Measurements from ENCODE around the gene SLC2A1.

The SLC2A1 gene

GRCh38 chr1:42990757-42991346, 32.2 kb upstream of the SLC2A1 start:
- peaks cover 3% of the 10 kb centered on the region for H3K4me1 Mint-ChIP-seq
- H3K4me3 Mint-ChIP-seq = no peak overlapping the region
- H3K27me3 Mint-ChIP-seq = no peaks in the 10 kb centered on the region
- ATAC-seq = no peak
- no peak overlapping the region for H3K27ac Mint-ChIP-seq
- DNase-seq = no peak
- peaks cover 5% of the 10 kb centered on the region for H3K36me3 Mint-ChIP-seq (ENCODE audit: low read depth)
- H3K9me3 Mint-ChIP-seq = peaks cover 4% of the 10 kb centered on the region

- Mint-ChIP-seq H3K9me3 (no peaks in the 10 kb centered on the region), H3K36me3 (ENCODE audit: low read depth) (no peaks in the 10 kb centered on the region), H3K27me3 (no peaks in the 10 kb centered on the region), H3K4me1 (no peaks in the 10 kb centered on the region), H3K27ac (no peak overlapping the region), H3K4me3 (no peak overlapping the region)
- DNase-seq = no peak
- ATAC-seq = no peak
Observed at GRCh38 chr1:42983693-42984092, 25.0 kb upstream of the SLC2A1 start.

DNA sequence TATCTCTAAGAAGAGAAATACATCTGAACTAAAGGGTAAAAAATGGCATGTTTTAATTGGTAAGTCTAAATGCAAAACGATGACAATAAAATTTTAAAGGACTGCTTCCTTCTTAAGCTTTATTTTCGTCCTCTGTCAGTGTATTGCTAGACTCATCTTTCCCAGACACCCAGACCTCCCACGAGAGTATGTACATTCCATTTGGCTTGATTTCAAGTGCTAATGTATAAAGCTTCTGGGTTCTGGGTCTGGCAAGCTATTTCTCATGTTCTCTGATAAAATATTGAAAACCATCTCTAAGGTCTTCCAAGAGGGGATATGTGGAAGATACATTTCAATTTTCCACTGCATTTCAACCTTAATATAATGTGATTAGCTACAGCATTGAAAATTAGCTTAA, 24.6 kb upstream of the SLC2A1 start:
- no peak overlapping the region for H3K4me3 Mint-ChIP-seq
- DNase-seq (no peak), ATAC-seq (no peak)
- no peaks in the 10 kb centered on the region for H3K27me3 Mint-ChIP-seq
- no peak overlapping the region for H3K27ac Mint-ChIP-seq
- H3K4me1 Mint-ChIP-seq = no peaks in the 10 kb centered on the region
- no peaks in the 10 kb centered on the region for H3K36me3 Mint-ChIP-seq (ENCODE audit: low read depth)
- no peaks in the 10 kb centered on the region for H3K9me3 Mint-ChIP-seq

DNA sequence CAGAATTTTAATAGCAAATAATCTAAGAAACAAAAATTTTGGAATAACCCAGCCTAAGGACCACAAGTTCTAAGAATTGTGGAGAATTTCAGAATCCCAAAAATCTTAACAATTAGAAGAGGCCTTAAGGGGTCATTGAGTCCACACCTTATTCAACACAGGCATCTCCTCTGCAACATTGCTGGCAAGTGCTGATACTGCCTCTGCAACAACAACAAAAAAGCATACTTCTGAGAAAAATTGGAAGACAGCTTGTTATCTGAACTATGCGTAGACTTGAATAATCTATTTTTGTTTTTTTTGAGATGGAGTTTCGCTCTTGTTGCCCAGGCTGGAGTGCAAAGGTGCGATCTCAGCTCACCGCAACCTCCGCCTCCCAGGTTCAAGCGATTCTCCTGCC, 24.0 kb upstream of the SLC2A1 start:
- ATAC-seq (no peak), DNase-seq (no peak)
- no peak overlapping the region for H3K27ac Mint-ChIP-seq
- H3K9me3 Mint-ChIP-seq = no peaks in the 10 kb centered on the region
- H3K27me3 Mint-ChIP-seq = no peaks in the 10 kb centered on the region
- no peaks in the 10 kb centered on the region for H3K4me1 Mint-ChIP-seq
- H3K36me3 Mint-ChIP-seq (ENCODE audit: low read depth) = no peaks in the 10 kb centered on the region
- H3K4me3 Mint-ChIP-seq = no peak overlapping the region

DNA sequence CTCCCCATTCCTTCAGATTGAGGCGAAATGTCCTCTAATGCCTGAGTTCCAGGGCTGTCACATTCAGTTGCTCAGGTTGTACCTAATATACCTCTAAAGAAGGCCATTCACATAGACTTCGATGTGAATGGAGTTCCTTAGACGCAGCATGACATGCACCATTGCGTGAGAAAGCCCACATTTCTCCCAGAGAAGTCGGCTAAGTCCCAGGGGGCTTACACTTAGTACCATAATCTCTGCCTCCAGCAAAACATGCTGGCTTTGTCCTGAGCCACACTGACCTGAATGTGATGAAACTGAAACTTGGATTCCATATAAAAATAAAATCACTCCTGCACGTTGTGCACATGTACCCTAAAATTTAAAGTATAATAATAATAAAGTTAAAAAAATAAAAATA, 23.2 kb upstream of the SLC2A1 start:
- ATAC-seq (no peak), DNase-seq (no peak)
- Mint-ChIP-seq H3K27me3 (no peaks in the 10 kb centered on the region), H3K9me3 (no peaks in the 10 kb centered on the region), H3K27ac (no peak overlapping the region), H3K4me1 (no peaks in the 10 kb centered on the region), H3K4me3 (no peak overlapping the region), H3K36me3 (ENCODE audit: low read depth) (no peaks in the 10 kb centered on the region)

DNA sequence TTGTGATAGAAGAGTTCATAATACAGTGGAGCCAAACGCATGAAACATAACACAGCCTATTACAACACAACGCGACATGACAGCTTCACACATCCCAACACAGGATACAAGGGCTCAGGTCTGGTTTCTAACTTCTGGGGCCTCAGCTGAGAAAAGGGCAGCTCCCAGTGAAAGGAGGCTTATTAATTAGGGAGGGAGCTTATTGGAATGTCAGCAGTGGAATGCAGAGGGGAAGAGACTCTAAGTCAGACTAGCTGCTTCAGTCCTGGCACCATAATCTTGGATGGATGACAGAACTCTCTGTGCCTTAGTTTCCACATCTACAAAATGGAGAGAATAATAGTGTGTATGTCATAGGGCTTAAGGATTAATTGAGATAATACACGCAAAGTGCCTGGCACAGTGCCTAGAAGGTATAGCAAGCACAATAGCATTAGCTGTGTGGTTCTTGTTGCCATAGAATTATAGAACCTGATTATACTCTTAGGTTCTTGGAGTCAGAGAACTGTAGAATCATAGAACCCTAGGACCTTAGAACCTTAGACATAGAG, 22.7 kb upstream of the SLC2A1 start:
- no peaks in the 10 kb centered on the region for H3K4me1 Mint-ChIP-seq
- DNase-seq (no peak), ATAC-seq (no peak)
- H3K9me3 Mint-ChIP-seq = no peaks in the 10 kb centered on the region
- no peaks in the 10 kb centered on the region for H3K36me3 Mint-ChIP-seq (ENCODE audit: low read depth)
- H3K27ac Mint-ChIP-seq = no peak overlapping the region
- no peak overlapping the region for H3K4me3 Mint-ChIP-seq
- H3K27me3 Mint-ChIP-seq = no peaks in the 10 kb centered on the region

DNA sequence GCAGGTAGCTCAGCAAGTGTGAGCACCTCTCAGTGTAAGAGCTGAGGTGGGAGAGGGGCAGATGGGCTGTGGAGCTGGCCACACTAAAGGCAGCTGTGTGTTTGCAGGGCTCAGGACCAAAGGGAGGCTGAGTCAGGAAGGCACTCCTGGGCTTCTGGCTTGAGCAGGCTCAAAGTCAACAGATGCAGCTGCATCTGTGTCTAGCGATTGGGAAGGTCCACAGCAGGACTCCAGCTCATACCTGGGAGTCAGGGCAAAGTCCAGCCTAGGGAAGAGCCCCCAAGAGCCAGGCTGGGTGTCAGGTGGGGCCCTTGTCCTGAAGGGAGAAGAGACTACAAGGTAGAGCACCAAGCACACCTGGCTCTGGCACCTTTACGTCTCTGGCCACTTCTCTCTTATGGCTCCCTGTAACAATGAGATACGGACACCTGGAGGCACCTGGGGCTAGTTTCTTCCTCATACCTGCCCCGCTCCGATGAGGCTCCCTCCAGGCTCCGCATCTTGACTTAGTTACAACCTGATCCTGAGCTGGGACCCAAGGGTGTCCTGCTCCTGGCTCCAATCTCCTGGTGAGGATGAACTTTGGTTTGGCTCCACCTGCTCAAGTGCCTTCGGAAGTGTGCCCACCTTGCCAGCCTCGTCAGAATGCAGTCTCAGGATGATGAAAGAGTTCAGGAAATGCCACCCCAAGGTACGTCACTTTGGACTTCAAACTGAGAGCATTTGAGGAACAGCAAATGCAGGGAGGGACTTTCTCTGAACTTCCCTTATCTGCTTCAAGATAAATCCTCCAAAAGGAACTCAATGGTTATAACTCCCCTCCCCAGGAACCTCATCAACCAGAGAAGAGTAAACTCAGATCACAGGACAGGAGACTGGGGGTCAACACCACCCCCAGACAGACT, 21.5 kb upstream of the SLC2A1 start:
- Mint-ChIP-seq H3K27ac (no peak overlapping the region), H3K4me3 (no peak overlapping the region), H3K9me3 (no peaks in the 10 kb centered on the region), H3K4me1 (no peaks in the 10 kb centered on the region), H3K36me3 (ENCODE audit: low read depth) (no peaks in the 10 kb centered on the region), H3K27me3 (no peaks in the 10 kb centered on the region)
- ATAC-seq (no peak), DNase-seq (no peak)

DNA sequence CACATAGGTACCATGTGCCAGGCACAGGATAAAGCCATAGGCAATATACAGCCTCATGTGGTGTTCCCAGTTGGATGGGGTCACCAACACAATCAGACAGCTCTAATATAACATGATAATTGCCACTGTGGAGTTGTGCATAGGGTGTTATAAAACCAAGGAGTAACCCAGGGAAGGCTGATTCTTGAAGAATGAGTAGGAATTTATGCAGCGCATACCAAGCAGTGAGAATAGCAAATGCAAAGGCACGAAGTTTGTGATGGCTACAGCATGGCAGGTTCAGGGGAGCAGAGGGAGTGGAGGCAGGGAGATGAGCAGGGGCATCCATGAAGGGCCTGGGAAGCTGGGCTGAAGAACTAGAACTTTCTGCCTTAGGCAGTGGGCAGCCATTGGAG, 20.4 kb upstream of the SLC2A1 start:
- no peak overlapping the region for H3K27ac Mint-ChIP-seq

GRCh38 chr1:42978317-42979035, 19.8 kb upstream of the SLC2A1 start:
- ATAC-seq = no peak
- no peak overlapping the region for H3K4me3 Mint-ChIP-seq
- H3K27ac Mint-ChIP-seq = no peak overlapping the region
- no peak for DNase-seq
- no peaks in the 10 kb centered on the region for H3K4me1 Mint-ChIP-seq
- H3K9me3 Mint-ChIP-seq = no peaks in the 10 kb centered on the region
- no peaks in the 10 kb centered on the region for H3K27me3 Mint-ChIP-seq
- no peaks in the 10 kb centered on the region for H3K36me3 Mint-ChIP-seq (ENCODE audit: low read depth)

More for the DNA sequence above, 20.4 kb upstream of the SLC2A1 start:
- ATAC-seq (no peak), DNase-seq (no peak)
- no peaks in the 10 kb centered on the region for H3K36me3 Mint-ChIP-seq (ENCODE audit: low read depth)
- H3K4me1 Mint-ChIP-seq = no peaks in the 10 kb centered on the region
- H3K27me3 Mint-ChIP-seq = no peaks in the 10 kb centered on the region
- H3K4me3 Mint-ChIP-seq = no peak overlapping the region
- no peaks in the 10 kb centered on the region for H3K9me3 Mint-ChIP-seq

DNA sequence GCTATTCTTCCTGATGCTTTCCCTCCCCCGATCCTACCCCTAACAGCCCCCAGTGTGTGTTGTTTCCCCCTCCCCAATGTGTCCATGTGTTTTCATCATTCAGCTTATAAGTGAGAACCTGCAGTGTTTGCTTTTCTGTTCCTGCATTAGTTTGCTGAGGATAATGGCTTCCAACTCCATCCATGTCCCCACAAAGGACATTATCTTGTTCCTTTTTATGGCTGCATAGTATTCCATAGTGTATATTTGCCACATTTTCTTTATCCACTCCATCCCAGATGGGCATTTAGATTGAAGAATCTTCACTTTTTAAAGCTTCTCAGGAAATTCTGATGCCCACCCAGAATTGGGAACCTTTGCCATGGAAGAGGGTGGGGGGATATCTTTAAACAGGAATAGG, 19.0 kb upstream of the SLC2A1 start:
- no peak for DNase-seq
- H3K27me3 Mint-ChIP-seq = no peaks in the 10 kb centered on the region
- H3K36me3 Mint-ChIP-seq (ENCODE audit: low read depth) = no peaks in the 10 kb centered on the region
- no peak for ATAC-seq
- no peaks in the 10 kb centered on the region for H3K9me3 Mint-ChIP-seq
- H3K4me3 Mint-ChIP-seq = no peak overlapping the region
- no peak overlapping the region for H3K27ac Mint-ChIP-seq
- no peaks in the 10 kb centered on the region for H3K4me1 Mint-ChIP-seq

- DNase-seq (no peak), ATAC-seq (no peak)
- Mint-ChIP-seq H3K27ac (no peak overlapping the region), H3K4me1 (no peaks in the 10 kb centered on the region), H3K9me3 (no peaks in the 10 kb centered on the region), H3K4me3 (no peak overlapping the region), H3K36me3 (ENCODE audit: low read depth) (no peaks in the 10 kb centered on the region), H3K27me3 (no peaks in the 10 kb centered on the region)
Observed at GRCh38 chr1:42975561-42976225, 17.0 kb upstream of the SLC2A1 start.

DNA sequence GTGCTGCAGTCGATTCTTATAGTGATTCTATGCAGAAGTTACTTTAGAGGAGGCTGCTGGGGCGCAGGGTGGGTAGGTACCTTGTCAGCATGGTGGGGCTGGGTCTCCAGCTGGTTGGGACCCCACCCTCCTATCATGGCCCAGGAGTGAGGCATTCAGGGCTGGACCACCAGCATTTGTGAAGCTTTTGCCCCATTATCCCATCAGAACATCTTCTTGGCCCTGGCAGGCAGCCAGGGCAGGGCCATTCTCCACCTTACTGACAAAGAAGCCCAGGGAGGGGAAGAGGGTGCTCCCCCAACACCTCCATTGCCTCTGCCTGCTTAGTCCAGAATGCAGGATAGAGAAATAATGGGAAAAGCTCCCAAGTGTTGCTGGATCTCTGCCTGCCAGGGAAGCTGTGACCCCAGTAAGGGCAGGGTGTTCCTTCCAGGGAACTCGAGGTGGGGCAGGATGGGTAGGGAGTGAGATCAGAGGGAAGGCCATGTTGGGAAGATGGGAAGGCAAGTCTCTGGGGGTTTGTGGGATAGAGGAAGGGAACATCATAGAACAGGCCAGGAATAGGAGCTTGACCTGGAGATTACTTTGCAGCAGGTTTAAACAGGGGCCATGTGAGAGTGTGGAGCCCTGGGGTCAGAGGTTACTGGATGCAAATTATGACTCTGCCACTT, 16.2 kb upstream of the SLC2A1 start:
- Mint-ChIP-seq H3K27ac (no peak overlapping the region), H3K27me3 (no peaks in the 10 kb centered on the region), H3K4me1 (no peaks in the 10 kb centered on the region), H3K4me3 (no peak overlapping the region), H3K36me3 (ENCODE audit: low read depth) (no peaks in the 10 kb centered on the region), H3K9me3 (no peaks in the 10 kb centered on the region)
- DNase-seq = no peak
- no peak for ATAC-seq

DNA sequence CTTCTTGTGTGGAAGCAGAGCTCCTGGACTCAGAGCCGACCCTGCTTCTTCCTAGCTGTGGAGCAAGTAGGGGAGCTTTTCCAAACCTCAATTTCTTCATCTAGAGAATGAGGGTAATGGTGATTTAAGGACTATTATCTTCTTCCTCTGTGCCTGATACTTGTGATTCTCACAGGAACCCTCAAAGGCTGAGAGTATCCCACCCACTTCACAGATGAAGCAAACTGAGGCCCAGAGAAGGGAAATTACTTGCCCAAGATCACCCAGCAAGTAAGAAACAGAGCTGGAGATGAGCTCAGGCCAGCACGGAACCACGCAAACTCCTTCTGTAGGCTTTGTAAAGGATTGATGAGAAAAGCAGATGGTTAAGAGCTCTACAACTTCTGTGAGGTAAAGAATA, 15.1 kb upstream of the SLC2A1 start:
- ATAC-seq = no peak
- no peak overlapping the region for H3K4me3 Mint-ChIP-seq
- no peaks in the 10 kb centered on the region for H3K36me3 Mint-ChIP-seq (ENCODE audit: low read depth)
- no peak for DNase-seq
- no peaks in the 10 kb centered on the region for H3K9me3 Mint-ChIP-seq
- no peaks in the 10 kb centered on the region for H3K4me1 Mint-ChIP-seq
- no peak overlapping the region for H3K27ac Mint-ChIP-seq
- H3K27me3 Mint-ChIP-seq = no peaks in the 10 kb centered on the region

- Mint-ChIP-seq H3K9me3 (no peaks in the 10 kb centered on the region), H3K27ac (no peak overlapping the region), H3K4me3 (no peak overlapping the region), H3K4me1 (no peaks in the 10 kb centered on the region), H3K36me3 (ENCODE audit: low read depth) (no peaks in the 10 kb centered on the region), H3K27me3 (no peaks in the 10 kb centered on the region)
- DNase-seq (no peak), ATAC-seq (no peak)
Observed at GRCh38 chr1:42973286-42973685, 14.6 kb upstream of the SLC2A1 start.

All from activated naive CD8-positive, alpha-beta T cell treated with anti-CD3 and anti-CD28 coated beads, Interleukin-2, amount 50 U/mL, for 24 hours (primary cell).